ENCODE data around the gene SYT13.

SYT13 gene

DNA sequence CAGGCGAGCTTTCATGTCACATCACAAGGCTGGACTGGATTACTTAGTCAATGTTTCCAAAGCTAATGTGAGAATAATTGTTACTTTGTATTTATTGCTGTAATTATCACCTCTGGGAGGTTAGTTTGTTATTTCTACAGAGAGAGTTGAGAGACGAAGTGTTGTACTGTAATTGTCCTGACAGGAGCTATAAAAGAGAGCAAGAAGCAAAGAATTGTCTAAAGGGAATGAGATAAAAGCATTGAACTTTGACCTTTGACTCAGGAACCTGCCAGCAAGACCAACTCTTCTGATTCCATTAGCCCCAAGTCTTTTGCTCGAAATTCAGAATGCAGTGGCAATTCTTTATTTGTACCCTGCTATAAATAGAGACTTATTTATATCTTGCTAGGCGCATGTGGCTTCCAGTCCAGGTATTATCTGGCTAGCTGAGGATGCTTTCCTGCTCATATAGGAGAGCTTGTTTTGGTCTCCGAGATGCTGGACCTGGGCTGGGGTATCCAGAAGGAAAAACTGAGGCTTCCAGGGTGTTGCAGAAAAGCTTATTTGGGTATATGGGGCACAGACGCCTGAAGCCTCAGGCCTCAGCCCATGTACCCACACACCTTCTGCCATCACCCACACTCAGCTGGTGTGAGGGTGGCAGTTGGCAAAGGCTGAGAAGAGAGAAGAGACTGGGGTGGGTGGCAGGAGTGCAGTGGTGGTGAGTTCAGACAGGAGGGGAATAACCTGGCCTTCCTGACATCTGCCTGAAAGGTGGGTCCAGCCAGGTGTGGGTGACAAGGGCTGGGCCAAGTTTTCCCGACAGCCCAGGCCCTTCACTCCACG is 40.7 kb downstream of the SYT13 start:
- TF ChIP-seq, protein P1, sequence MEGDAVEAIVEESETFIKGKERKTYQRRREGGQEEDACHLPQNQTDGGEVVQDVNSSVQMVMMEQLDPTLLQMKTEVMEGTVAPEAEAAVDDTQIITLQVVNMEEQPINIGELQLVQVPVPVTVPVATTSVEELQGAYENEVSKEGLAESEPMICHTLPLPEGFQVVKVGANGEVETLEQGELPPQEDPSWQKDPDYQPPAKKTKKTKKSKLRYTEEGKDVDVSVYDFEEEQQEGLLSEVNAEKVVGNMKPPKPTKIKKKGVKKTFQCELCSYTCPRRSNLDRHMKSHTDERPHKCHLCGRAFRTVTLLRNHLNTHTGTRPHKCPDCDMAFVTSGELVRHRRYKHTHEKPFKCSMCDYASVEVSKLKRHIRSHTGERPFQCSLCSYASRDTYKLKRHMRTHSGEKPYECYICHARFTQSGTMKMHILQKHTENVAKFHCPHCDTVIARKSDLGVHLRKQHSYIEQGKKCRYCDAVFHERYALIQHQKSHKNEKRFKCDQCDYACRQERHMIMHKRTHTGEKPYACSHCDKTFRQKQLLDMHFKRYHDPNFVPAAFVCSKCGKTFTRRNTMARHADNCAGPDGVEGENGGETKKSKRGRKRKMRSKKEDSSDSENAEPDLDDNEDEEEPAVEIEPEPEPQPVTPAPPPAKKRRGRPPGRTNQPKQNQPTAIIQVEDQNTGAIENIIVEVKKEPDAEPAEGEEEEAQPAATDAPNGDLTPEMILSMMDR (conservative IDR thresholded peaks at IDR 0.05; ENCODE audit: control insufficient read depth, insufficient read depth, low read depth, low read length): no peak
- H3K4me3 ChIP-seq (ENCODE audit: control insufficient read depth, low read depth, low read length): no peak overlapping the region
- DNase-seq (ENCODE audit: low read depth): no peak

DNA sequence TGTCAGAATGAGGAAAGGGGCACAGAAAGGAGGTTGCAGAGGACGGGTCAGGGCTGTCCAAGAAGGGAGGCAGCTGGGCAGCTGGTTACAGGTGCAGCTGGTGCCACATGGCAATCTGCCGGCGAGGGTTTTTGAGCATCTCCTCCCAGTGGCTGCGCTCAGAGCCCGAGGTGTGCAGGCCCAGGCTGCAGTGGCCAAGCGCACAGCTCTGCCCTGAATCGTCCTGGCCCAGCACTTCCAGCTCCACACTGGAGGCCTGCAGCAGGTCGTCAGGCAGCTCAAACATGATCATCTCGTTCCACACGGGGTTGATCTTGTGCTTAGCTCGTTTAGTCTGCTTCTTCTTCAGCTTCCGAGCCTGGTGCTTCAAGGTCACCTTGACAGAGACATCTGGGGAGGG is 42.2 kb downstream of the SYT13 start:
- DNase-seq (ENCODE audit: low read depth): no peak
- H3K4me3 ChIP-seq (ENCODE audit: control insufficient read depth, low read depth, low read length): no peak overlapping the region
- TF ChIP-seq, protein P1 (conservative IDR thresholded peaks at IDR 0.05; ENCODE audit: control insufficient read depth, insufficient read depth, low read depth, low read length): no peak

DNA sequence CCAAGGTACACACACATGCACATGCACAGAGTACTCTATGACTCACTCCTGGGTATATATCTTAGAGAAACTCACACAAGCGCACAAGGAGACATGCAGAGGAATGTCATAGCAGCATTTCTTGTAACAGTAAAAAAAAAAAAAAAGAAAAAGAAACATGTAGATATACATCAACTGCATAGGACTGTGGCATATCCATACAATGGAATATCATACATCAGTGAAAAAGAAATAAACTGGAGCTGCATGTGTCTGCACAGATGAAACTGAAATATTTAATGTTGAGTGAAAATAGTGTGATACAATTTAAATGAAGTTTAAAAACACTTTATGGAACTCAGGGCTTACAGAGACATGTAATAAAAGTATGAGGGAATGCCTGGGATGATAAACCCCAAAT is 46.4 kb downstream of the SYT13 start:
- DNase-seq (ENCODE audit: low read depth): no peak
- no peak overlapping the region for H3K4me3 ChIP-seq (ENCODE audit: control insufficient read depth, low read depth, low read length)
- TF ChIP-seq, protein P1 (conservative IDR thresholded peaks at IDR 0.05; ENCODE audit: control insufficient read depth, insufficient read depth, low read depth, low read length): no peak

DNA sequence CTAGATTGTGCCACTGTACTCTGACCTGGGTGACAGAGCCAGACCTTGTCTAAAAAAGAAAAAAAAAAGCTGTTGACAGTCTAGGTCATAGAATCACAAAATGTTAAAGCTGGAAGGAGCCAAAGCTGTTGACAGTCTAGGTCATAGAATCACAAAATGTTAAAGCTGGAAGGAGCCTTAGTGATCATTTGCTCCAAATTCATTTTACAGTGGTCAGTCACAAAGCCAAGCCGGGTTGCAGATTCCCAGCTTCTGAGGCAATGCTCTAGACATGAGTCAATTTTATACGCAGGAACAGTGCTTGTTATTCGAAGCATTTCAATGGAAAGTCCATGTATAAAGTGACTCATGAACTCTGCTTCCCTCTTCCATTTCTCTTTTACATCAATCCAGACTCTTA is 47.4 kb downstream of the SYT13 start:
- TF ChIP-seq, protein P1 (conservative IDR thresholded peaks at IDR 0.05; ENCODE audit: control insufficient read depth, insufficient read depth, low read depth, low read length): no peak
- DNase-seq (ENCODE audit: low read depth): peak; percentile 69

DNA sequence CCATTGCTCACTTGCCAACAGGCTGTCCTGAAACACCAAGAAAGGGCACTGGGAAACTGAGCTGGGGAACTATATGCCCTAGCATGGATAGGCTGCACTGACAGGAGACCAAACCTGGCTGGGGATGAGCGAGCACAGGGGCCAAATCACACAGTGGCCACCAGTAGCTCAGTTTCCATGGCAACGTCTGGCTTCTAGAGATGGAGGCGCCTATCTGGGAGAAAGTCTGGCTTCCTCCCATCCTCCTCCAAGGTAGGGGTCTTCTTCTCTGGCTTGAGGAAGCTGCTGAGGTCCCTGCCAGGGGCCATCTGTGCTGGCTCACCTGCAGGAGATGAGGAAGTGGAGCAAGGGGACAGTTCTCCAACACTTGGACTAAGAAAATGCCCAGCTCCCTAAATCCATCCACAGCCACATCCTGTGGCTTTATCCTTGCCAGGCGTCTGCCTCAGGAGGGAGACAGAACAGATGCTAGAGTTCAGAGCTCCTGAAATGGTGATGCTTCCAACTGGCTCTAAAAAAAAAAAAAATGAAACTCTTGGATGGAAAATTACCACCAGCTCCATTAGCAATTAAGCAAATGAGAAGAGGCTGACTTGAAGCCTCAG is 48.3 kb downstream of the SYT13 start:
- no peak for DNase-seq (ENCODE audit: low read depth)
- no peak overlapping the region for H3K4me3 ChIP-seq (ENCODE audit: control insufficient read depth, low read depth, low read length)
- TF ChIP-seq, protein P1 (conservative IDR thresholded peaks at IDR 0.05; ENCODE audit: control insufficient read depth, insufficient read depth, low read depth, low read length): no peak

More for the DNA sequence above, 47.4 kb downstream of the SYT13 start:
- no peak overlapping the region for H3K4me3 ChIP-seq (ENCODE audit: control insufficient read depth, low read depth, low read length)

DNA sequence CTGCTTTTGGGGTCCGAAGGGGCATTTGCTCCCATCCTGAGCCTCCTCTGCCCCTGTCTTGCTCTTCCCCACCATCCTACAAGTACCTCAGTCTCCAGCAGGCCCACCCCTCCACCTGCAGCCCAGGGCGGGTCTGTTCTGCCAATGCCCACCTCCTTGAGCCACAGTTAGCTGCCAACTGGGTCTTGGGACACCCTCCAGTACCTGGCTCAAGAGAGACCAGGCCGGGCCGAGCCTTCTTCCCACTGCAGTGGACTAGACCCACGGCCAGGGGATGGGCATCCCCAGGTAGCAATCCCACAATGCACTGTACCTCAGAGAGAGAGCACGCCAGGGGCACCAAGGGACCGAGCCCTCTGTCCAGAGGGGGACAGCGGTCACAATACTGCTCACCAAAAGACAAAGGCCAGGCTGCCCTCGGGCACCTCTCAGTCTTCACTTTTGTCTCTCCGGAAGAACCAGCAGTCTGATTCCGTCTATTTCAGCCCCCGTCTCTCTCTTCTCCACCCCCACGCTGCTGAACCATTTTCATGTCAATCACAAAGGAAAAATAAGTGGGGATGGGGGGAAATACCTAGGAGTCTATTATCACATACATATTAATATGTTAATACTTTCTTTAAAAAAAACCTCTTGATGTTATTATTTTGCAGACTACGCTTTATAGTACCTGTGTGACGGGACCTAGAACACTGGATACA is 51.7 kb downstream of the SYT13 start:
- TF ChIP-seq, protein P1 (conservative IDR thresholded peaks at IDR 0.05; ENCODE audit: control insufficient read depth, insufficient read depth, low read depth, low read length): no peak
- DNase-seq (ENCODE audit: low read depth): no peak
- H3K4me3 ChIP-seq (ENCODE audit: control insufficient read depth, low read depth, low read length): no peak overlapping the region

Measured in fibroblast of mammary gland (primary cell).